RWPE1 (cell line): ENCODE measurements around the gene TOMM7.

Experiments used
- CTCF ChIA-PET: fragments of 350-600 bp; sonication (Branson Sonifier 250); formaldehyde crosslinking; extraction: SDS; loops from one replicate; lab custom pipeline; 2021; lab: Yijun Ruan, JAX
- POLR2A ChIA-PET: fragments of 400-600 bp; formaldehyde crosslinking; extraction: SDS; loops from one replicate; lab custom pipeline; 2020; ENCODE audit warnings: antibody characterized with exemption; ENCODE audit not compliant: low non-redundant PET; lab: Yijun Ruan, JAX
- DNase-seq: peaks from one replicate; pipeline ENCODE4 v3.0.0; 2012; ENCODE audit warnings: low spot score
- H3K27ac ChIP-seq: fragments of 450-650 bp; 2 replicates; pipeline ENCODE4 v1.5.1; 2017
- TF ChIP-seq, protein P1 (sequence below): fragments of 450-650 bp; conservative IDR thresholded peaks from 2 replicates; pipeline ENCODE4 v1.5.1; 2017; ENCODE audit warnings: low read depth, mild to moderate bottlenecking

Gene TOMM7

DNA sequence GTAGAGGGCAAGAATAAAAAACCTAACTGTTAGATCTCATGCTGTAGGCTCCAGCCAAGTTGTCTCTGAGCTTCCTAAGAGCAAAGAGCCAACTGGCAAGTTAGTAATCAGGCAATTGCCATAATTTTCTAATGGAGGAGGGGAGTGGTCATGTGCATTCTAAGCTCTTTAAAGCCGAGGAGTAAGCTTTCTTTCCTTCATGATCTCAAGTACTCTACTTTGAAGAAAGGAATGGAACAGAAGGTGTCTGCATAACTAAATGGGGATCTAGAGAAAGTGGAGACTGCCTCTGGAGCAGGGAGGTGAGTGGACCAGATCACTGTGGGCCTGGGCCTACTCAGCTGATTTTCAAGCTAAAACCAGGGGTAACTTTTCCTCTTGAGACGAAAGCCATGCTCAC, 37.7 kb upstream of the TOMM7 start:
- ChIA-PET POLR2A (interaction anchor here (0.5 kb wide), 1 partner anchor 226 kb away, joined by 3 read pairs; no protein-coding TSS in a partner anchor), CTCF (no interaction called here)
- TF ChIP-seq, protein P1, sequence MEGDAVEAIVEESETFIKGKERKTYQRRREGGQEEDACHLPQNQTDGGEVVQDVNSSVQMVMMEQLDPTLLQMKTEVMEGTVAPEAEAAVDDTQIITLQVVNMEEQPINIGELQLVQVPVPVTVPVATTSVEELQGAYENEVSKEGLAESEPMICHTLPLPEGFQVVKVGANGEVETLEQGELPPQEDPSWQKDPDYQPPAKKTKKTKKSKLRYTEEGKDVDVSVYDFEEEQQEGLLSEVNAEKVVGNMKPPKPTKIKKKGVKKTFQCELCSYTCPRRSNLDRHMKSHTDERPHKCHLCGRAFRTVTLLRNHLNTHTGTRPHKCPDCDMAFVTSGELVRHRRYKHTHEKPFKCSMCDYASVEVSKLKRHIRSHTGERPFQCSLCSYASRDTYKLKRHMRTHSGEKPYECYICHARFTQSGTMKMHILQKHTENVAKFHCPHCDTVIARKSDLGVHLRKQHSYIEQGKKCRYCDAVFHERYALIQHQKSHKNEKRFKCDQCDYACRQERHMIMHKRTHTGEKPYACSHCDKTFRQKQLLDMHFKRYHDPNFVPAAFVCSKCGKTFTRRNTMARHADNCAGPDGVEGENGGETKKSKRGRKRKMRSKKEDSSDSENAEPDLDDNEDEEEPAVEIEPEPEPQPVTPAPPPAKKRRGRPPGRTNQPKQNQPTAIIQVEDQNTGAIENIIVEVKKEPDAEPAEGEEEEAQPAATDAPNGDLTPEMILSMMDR = no peak
- DNase-seq = no peak
- H3K27ac ChIP-seq = peak overlapping the region; percentile 19; the same call in 1 of the 2 replicates

DNA sequence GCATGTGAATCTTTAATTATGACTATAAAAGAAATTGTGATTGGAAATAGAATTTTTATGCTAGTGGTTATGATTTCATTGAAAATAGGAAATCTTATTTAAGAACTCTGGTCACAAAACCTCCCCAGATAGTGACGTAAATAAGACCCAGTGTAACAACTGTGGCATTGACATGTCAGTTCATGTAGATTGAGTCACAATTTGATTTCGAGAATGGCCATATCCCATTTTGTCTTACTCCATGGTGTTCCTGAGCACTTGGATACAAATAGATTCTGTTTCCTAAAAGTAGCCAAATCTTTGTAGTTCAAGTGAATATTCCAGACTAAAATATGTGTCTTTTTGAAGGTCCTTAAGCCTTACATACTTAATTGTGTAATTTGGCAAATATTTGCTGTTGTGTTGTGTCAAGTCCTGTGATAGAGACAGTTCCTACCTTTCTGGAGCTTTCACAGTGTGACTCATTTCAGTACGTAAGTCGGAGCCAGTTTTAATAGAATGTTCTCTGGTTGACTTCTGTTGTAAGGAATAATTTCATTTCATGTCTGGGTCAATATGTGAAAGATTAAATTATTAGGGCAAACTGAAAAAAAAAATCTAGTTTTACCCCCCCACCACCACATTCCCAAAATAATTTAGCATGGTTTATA, 37.1 kb upstream of the TOMM7 start:
- peak overlapping the region; percentile 96 for H3K27ac ChIP-seq
- TF ChIP-seq, protein P1 = no peak
- POLR2A ChIA-PET = no interaction called here
- CTCF ChIA-PET = interaction anchor here (0.7 kb wide), 1 partner anchor 143 kb away, joined by 3 read pairs; no protein-coding TSS in a partner anchor
- peak; percentile 46 for DNase-seq

DNA sequence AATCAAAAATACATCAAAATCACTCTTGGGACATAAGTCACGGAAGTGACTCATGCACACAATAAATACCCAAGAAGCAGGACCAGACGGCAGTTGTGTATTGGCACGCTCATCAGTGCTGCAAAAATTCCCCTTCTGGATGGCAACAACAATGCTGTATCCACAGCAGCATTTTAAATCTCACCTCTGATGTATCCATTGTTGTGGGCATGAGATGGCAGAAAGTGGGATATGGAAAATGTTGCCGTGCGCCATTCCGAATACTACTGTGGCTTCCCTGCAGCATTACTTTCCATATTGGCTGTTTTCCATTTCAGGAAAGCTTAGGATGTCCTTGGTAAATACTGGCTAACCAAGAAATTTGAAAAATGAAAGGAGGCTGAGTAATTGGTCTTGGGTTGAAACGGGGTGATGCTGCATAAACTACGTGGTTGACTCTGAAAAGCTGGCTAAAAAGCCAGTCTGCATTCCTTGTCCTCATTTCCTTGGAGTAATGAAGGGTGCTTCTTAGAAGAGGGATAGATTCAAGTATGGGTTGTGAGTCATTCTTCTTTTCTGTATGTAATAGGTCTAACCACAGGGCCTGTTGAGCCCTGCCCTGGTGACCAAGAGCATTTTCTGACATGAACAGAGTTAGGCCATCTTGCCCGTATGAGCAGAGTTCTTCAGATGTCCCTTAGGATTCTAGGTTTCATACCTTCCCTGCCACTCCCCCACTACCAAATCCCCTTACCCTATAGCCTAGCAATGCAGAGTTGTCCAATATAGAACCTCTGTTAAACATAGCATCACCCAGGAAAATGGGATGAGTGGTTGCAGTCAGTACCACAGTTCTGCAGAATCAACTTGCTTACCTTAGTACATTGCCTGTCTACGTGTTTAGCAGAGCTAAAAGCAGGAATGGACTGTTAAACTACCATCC, 36.3 kb upstream of the TOMM7 start:
- ChIA-PET POLR2A (no interaction called here), CTCF (no interaction called here)
- TF ChIP-seq, protein P1 = no peak
- H3K27ac ChIP-seq = peak overlapping the region; percentile 96
- DNase-seq = peak; percentile 92

DNA sequence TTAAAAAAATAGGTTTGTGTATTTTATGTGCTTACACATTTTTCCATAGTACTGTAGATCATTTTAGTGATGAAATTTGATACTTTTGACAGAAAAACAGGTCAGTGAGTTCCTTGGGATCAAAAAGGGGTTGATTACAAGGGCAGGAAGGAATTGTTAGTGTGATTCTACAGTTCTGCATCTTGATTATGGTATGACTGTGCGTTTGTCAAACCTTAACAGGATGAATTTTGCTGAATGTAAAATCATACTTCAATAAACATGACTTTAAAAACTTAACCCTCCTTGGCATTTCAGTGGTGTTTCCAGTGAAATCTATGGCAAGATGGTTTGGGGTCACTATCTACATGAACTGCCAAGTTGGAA, 35.6 kb upstream of the TOMM7 start:
- ChIA-PET POLR2A (no interaction called here), CTCF (no interaction called here)
- TF ChIP-seq, protein P1 = no peak
- H3K27ac ChIP-seq = peak overlapping the region; percentile 96
- no peak for DNase-seq

DNA sequence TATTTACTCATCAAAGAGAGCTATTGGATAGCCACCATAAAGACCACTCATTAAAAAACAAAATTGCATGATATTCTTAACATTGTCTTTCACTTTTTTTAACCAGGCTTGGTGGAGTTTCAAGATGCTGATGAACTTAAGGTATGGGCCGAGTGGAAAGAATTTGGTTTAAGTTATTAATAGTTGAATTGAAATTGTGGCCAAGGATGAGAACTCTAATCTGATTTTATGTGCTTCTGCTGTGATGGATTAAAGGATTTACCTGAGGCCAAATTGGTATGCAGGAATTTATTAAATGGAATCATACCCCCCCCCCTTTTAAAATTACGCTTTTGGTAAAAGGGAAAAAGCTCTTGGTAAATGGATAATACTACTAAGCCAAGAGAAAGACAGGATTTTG, 33.8 kb upstream of the TOMM7 start:
- TF ChIP-seq, protein P1 = no peak
- no peak overlapping the region for H3K27ac ChIP-seq
- POLR2A ChIA-PET = interaction anchor here (0.6 to 0.7 kb wide), 2 partner anchors 10 to 269 kb away, joined by 3 read pairs; no protein-coding TSS in a partner anchor
- no peak for DNase-seq
- CTCF ChIA-PET = interaction anchor here (0.6 to 1.2 kb wide), 5 partner anchors 18 to 341 kb away, joined by 3 read pairs; no protein-coding TSS in a partner anchor

DNA sequence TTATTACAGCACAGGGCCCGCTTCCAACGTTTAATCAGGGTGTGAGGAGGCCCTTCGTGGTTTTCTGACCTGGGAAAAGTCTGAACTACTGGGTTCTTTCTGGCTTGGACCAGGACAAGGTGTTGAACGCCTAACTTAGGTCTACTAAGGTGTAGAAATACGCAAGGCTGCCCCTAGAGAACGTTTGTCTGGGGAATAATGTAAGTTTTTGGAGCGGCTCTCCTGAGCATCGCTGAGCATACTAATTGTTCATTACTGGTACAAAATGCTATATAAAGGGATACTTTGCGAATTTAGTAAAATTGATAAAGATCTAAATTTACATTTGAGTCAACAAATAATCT, 32.4 kb upstream of the TOMM7 start:
- peak overlapping the region; percentile 94 for H3K27ac ChIP-seq
- CTCF ChIA-PET = interaction anchor here (0.5 to 0.7 kb wide), 6 partner anchors 39 to 1758 kb away, joined by 3 to 5 read pairs (median 3); no protein-coding TSS in a partner anchor
- TF ChIP-seq, protein P1 = no peak
- POLR2A ChIA-PET = no interaction called here
- no peak for DNase-seq
